Esophagus muscularis mucosa (tissue), 4 donors: ENCODE measurements around the gene OPRL1. TPM values are rescaled to one million over a fixed set of nuclear protein-coding genes. Genes with fewer than 3 reads are reported as not detected.
"Not testable (repeated sequence)": the region's sequence is repeated elsewhere in the genome, so short reads cannot be mapped to it uniquely, and the experiment has no call there.

ENCODE experiments used
- DNase-seq: peaks from one replicate; pipeline ENCODE4 v3.0.0-alpha.2; 2017; ENCODE audit errors: extremely low spot score
- H3K27ac ChIP-seq, 4 donors: fragments of 200-600 bp; sonication (generic); replicated peaks in 1 of 4; 1 replicate in 3 of 4; 2 replicates in 1 of 4; pipeline ENCODE4 v1.5.1; 2016 to 2019; ENCODE audit warnings: mild to moderate bottlenecking in 1 of 4
- H3K27me3 ChIP-seq, 4 donors: fragments of 200-600 bp; sonication (generic); one replicate each; pipeline versions ENCODE4 v1.5.1 to v1.6.0; 2016 to 2019
- H3K36me3 ChIP-seq, 4 donors: fragments of 200-600 bp; sonication (generic); one replicate each; pipeline ENCODE4 v1.5.1; 2016 to 2019
- H3K4me1 ChIP-seq, 4 donors: fragments of 200-600 bp; sonication (generic); one replicate each; pipeline ENCODE4 v1.5.1; 2016 to 2019
- H3K4me3 ChIP-seq, 4 donors: fragments of 200-600 bp; sonication (generic); 1 replicate in 2 of 4; 2 replicates in 2 of 4; pipeline ENCODE4 v1.5.1; 2016 to 2019; ENCODE audit warnings: mild to moderate bottlenecking in 4 of 4, moderate library complexity in 1 of 4
- H3K9me3 ChIP-seq, 4 donors: fragments of 200-600 bp; sonication (generic); 1 replicate in 3 of 4; 2 replicates in 1 of 4; pipeline ENCODE4 v1.5.1; 2016 to 2019
- EP300 ChIP-seq: sonication (generic); formaldehyde crosslinking; IDR thresholded peaks from one replicate; pipeline ENCODE4 v1.6.1; 2017; ENCODE audit warnings: antibody characterized with exemption
- POLR2A ChIP-seq: fragments of 450-650 bp; IDR thresholded peaks from one replicate; pipeline ENCODE4 v1.6.1; 2017; ENCODE audit warnings: antibody characterized with exemption, moderate library complexity, mild to moderate bottlenecking, low read depth
- POLR2AphosphoS5 ChIP-seq, 2 donors: sonication (generic); formaldehyde crosslinking; IDR thresholded peaks; one replicate each; pipeline ENCODE4 v1.6.1; 2017; ENCODE audit warnings: antibody characterized with exemption in 2 of 2
- WGBS: methylation state at CpG from one replicate; pipeline ENCODE4 v1.1.5; 2018; 5-methylcytosine and 5-hydroxymethylcytosine counted together
- intact Hi-C: fragments of 100-400 bp; cut with DNase I; formaldehyde crosslinking; loops from one replicate; pipeline ENCODE4 v1.15.1; 2023
- total RNA-seq, 4 donors: library from RNA; depleted of rRNA; stranded (reverse); fragments of >200 nt; gene quantifications; one replicate each; pipeline versions ENCODE4 v1.1.0 to v1.2.1, GENCODE V29; 2016
- TF ChIP-seq, protein P1 (sequence below), 3 experiments: fragments of 200-600 bp in 2 of 3; fragments of 450-650 bp in 1 of 3; sonication (generic) in 2 of 3; IDR thresholded peaks; one replicate each; pipeline ENCODE4 v1.5.1; 2017 to 2019; ENCODE audit warnings: antibody characterized with exemption in 3 of 3, mild to moderate bottlenecking in 2 of 3, moderate library complexity in 1 of 3

OPRL1 gene
- total RNA-seq, 4 donors from 2014 or later, result 0.42 to 1.4 (median 0.87) TPM

DNA sequence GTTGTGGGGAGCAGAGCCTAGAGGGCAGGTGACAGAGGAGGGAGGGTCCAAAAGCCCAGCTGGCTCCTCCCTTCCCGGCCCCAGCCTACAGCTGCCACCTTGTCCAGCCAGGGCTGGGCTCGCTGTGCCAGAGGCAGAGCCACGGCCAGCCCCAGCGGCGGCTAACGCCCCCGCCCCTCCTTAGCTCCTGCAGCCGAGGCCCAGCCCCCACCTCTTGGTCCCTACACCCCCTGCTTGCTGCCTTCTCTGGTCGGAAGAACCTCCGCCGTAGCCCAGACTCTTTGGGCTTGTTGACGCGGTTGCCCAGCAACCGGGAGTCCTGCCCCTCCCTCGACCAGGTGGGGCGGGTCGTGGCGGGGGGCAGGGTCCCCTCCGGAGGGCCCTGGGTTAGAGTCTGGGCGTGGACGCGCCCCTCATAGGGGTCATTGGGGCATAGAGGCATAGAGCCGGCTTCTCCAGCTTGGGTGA is 4.8 kb downstream of the OPRL1 start:
- TF ChIP-seq, protein P1, sequence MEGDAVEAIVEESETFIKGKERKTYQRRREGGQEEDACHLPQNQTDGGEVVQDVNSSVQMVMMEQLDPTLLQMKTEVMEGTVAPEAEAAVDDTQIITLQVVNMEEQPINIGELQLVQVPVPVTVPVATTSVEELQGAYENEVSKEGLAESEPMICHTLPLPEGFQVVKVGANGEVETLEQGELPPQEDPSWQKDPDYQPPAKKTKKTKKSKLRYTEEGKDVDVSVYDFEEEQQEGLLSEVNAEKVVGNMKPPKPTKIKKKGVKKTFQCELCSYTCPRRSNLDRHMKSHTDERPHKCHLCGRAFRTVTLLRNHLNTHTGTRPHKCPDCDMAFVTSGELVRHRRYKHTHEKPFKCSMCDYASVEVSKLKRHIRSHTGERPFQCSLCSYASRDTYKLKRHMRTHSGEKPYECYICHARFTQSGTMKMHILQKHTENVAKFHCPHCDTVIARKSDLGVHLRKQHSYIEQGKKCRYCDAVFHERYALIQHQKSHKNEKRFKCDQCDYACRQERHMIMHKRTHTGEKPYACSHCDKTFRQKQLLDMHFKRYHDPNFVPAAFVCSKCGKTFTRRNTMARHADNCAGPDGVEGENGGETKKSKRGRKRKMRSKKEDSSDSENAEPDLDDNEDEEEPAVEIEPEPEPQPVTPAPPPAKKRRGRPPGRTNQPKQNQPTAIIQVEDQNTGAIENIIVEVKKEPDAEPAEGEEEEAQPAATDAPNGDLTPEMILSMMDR (IDR thresholded peaks at IDR 0.05), result no peak
- TF ChIP-seq EP300, result no peak
- no peak for TF ChIP-seq POLR2A
- TF ChIP-seq POLR2AphosphoS5 (IDR thresholded peaks at IDR 0.05), result no peak
- DNase-seq, result no peak
- H3K27ac ChIP-seq, result no peak overlapping the region
- H3K9me3 ChIP-seq, result no peaks in the 10 kb centered on the region
- peaks cover 0 to 68% (median 16%) of the 10 kb centered on the region in 4 donors for H3K27me3 ChIP-seq
- intact Hi-C loops, result loop anchor here (5.0 kb wide), 1 partner anchor 38 kb away; no protein-coding TSS in a partner anchor
- H3K4me3 ChIP-seq, result no peak overlapping the region
- H3K4me1 ChIP-seq, result peaks cover 17 to 35% (median 31%) of the 10 kb centered on the region in 4 donors
- H3K36me3 ChIP-seq, result no peaks in the 10 kb centered on the region
- WGBS, result 10% methylated on average over 2 of the region's 23 CpGs

DNA sequence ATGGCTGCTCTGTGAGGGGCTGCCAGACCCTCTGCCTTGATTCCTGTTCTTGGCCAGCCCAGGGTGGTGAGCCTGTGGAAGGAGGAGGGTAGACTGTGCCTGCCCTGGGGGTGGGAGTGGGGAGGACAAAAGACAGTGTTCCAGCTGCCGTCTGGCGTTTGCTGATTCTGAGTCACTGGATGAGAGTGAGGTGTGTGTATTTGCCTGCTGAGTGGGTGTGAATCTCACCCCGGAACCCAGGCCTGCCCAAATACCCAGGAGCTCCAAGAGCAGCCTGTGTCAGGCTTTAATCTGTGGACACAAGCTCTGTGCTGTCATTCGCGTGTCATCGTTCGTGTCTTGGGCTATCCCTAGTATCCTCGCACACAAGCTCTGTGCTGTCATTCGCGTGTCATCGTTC is 6.9 kb downstream of the OPRL1 start:
- DNase-seq, result no peak
- Histone ChIP-seq H3K4me3 (no peak overlapping the region), H3K27ac (no peak overlapping the region), H3K9me3 (no peaks in the 10 kb centered on the region), H3K36me3 (no peaks in the 10 kb centered on the region), H3K27me3 (peaks cover 0 to 72% (median 16%) of the 10 kb centered on the region in 4 donors), H3K4me1 (peaks cover 10 to 28% (median 23%) of the 10 kb centered on the region in 4 donors)
- TF ChIP-seq POLR2AphosphoS5 (IDR thresholded peaks at IDR 0.05) (no peak), EP300 (no peak), POLR2A (no peak)
- TF ChIP-seq, protein P1 (IDR thresholded peaks at IDR 0.05), result no peak
- intact Hi-C loops, result no loop called here
- 80% methylated on average over 5 of the region's 11 CpGs for WGBS

DNA sequence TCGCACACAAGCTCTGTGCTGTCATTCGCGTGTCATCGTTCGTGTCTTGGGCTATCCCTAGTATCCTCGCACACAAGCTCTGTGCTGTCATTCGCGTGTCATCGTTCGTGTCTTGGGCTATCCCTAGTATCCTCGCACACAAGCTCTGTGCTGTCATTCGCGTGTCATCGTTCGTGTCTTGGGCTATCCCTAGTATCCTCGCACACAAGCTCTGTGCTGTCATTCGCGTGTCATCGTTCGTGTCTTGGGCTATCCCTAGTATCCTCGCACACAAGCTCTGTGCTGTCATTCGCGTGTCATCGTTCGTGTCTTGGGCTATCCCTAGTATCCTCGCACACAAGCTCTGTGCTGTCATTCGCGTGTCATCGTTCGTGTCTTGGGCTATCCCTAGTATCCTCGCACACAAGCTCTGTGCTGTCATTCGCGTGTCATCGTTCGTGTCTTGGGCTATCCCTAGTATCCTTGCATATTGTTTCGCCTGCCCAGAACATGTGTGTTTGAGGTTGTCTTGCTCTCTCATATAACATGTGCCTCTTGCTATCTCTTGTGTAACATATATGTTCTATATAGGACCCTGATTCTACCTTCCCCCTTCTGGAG is 7.4 kb downstream of the OPRL1 start:
- H3K4me3 ChIP-seq, H3K36me3 ChIP-seq, intact Hi-C loops, H3K9me3 ChIP-seq, DNase-seq, H3K27ac ChIP-seq: not testable (repeated sequence)
- H3K4me1 ChIP-seq, result peaks cover 10 to 28% (median 21%) of the 10 kb centered on the region in 4 donors
- WGBS, result 97% methylated on average over 8 of the region's 36 CpGs
- peaks cover 0 to 74% (median 16%) of the 10 kb centered on the region in 4 donors for H3K27me3 ChIP-seq

DNA sequence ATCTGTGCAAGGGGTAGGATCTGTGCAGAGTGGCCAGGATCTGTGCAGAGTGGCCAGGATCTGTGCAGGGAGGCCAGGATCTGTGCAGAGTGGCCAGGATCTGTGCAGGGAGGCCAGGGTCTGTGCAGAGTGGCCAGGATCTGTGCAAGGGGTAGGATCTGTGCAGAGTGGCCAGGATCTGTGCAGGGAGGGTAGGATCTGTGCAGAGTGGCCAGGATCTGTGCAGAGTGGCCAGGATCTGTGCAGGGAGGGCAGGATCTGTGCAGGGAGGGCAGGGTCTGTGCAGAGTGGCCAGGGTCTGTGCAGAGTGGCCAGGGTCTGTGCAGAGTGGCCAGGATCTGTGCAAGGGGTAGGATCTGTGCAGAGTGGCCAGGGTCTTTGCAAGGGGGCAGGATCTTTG is 8.7 kb downstream of the OPRL1 start:
- DNase-seq, H3K36me3 ChIP-seq, H3K27ac ChIP-seq, intact Hi-C loops, H3K4me3 ChIP-seq, H3K9me3 ChIP-seq: not testable (repeated sequence)
- peaks cover 0 to 70% (median 16%) of the 10 kb centered on the region in 4 donors for H3K27me3 ChIP-seq
- H3K4me1 ChIP-seq, result peaks cover 6 to 15% (median 12%) of the 10 kb centered on the region in 4 donors

DNA sequence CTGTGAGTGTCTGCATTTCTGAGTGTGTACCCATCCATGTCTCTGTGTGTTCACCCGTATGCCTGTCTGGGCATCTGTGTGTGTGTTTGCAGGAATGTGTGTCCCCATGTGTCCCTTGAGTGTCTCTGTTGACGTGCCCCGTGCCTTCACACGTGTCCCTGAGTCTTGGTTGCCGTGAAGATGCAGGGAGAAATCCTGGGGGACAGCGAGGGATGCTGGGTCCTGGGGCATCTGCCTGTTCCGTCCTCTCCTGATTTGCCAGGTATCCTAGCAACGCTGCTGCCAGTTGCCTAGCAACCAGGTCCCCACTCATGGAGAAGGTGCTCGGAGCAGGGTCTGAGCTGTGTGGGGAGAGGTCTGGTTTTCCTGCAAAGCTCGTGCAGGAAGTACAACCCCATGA is 10.3 kb downstream of the OPRL1 start:
- intact Hi-C loops, result no loop called here
- Histone ChIP-seq H3K27me3 (peaks cover 0 to 55% (median under 1%) of the 10 kb centered on the region in 4 donors), H3K4me1 (no peaks in the 10 kb centered on the region), H3K4me3 (no peak overlapping the region), H3K27ac (no peak overlapping the region), H3K9me3 (no peaks in the 10 kb centered on the region), H3K36me3 (no peaks in the 10 kb centered on the region)
- DNase-seq, result no peak
- WGBS, result 62% methylated on average over 7 of the region's 10 CpGs
- TF ChIP-seq POLR2A (no peak), POLR2AphosphoS5 (IDR thresholded peaks at IDR 0.05) (no peak), EP300 (no peak)
- TF ChIP-seq, protein P1 (IDR thresholded peaks at IDR 0.05), result no peak

DNA sequence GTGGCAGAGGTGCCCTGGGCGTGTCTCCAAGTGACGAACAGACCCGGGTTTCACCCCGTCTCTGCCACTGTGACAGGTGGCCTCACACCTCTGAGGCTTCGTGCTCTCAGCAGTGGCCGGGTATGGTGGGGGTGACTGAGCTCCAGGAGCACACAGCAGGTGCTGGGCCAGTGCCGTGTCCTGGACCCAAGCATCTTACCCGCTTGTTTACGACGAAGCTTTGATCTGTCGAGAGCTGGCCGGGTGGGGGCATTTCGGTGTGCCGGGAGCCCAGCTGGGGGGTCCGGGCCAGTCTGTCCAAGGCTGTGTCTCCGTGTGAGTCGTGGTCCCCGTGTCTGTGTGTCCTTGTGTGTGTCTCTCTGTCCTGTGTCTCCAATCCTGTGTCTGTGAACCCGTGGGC is 11.5 kb downstream of the OPRL1 start:
- intact Hi-C loops, result no loop called here
- no peak for DNase-seq
- H3K27me3 ChIP-seq, result peaks cover 0 to 55% (median 0%) of the 10 kb centered on the region in 4 donors
- no peak overlapping the region for H3K4me3 ChIP-seq
- H3K9me3 ChIP-seq, result no peaks in the 10 kb centered on the region
- no peak overlapping the region for H3K27ac ChIP-seq
- no peaks in the 10 kb centered on the region for H3K4me1 ChIP-seq
- H3K36me3 ChIP-seq, result no peaks in the 10 kb centered on the region
- TF ChIP-seq POLR2AphosphoS5 (IDR thresholded peaks at IDR 0.05) (no peak), EP300 (no peak), POLR2A (no peak)
- TF ChIP-seq, protein P1 (IDR thresholded peaks at IDR 0.05), result no peak
- 72% methylated on average over 12 of the region's 19 CpGs for WGBS
